Tibial nerve (tissue), 4 donors: ENCODE results near the gene RPRD1A.

Experiments
- CTCF ChIP-seq, 5 experiments: fragments of 200-600 bp in 3 of 5; fragments of 450-650 bp in 2 of 5; sonication (generic) in 3 of 5; IDR thresholded peaks; one replicate each; pipeline ENCODE4 v1.5.1; 2016 to 2019; ENCODE audit warnings: antibody characterized with exemption in 5 of 5, mild to moderate bottlenecking in 3 of 5, moderate library complexity in 2 of 5
- EP300 ChIP-seq, 2 donors: sonication (generic); formaldehyde crosslinking; IDR thresholded peaks; one replicate each; pipeline ENCODE4 v1.6.1; 2017; ENCODE audit warnings: antibody characterized with exemption in 2 of 2, mild to moderate bottlenecking in 1 of 2
- POLR2A ChIP-seq, 2 donors: fragments of 450-650 bp; IDR thresholded peaks; one replicate each; pipeline ENCODE4 v1.6.1; 2017; ENCODE audit warnings: antibody characterized with exemption in 2 of 2, mild to moderate bottlenecking in 2 of 2, moderate library complexity in 2 of 2

DNA sequence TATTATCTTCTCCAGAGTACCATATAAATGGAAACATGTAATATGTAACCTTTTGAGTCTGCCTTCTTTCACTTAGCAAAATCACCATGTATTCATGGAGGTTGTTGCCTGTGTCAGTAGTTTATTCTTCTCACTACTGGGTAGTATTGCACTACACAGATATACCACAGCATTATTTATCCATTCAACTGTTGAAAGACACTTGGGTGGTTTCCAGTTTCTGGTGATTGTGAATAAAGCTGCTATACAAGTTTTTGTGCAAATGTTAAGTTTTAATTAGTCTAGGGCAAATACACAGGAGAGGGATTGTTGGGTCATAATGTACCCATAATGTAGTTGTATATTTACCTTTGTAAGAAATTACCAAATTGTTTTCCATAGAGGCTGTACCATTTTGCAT is 29.6 kb upstream of the RPRD1A start:
- no peak for TF ChIP-seq CTCF (IDR thresholded peaks at IDR 0.05)
- TF ChIP-seq EP300 (IDR thresholded peaks at IDR 0.05): no peak
- no peak for TF ChIP-seq POLR2A (IDR thresholded peaks at IDR 0.05)
